ENCODE results near the gene MCOLN2. TPM values are rescaled to one million over a fixed set of nuclear protein-coding genes. Genes with fewer than 3 reads are reported as not detected.

Gene MCOLN2
- total and polyA plus RNA-seq, 2 donors (not counting 1 experiment from before 2014, with no cell fraction given) = 23.9 to 25.8 TPM

GRCh38 chr1:84960371-84960770 is 36.5 kb downstream of the MCOLN2 start:
- H3K9me3 ChIP-seq (ENCODE audit: control extremely low read depth in 1 of 3, control insufficient read depth in 2 of 3, insufficient read depth in 1 of 3, low read length in 2 of 3) = no peaks in the 10 kb centered on the region
- Mint-ChIP-seq H3K27ac (no peak overlapping the region), H3K9me3 (ENCODE audit: insufficient read depth) (no peaks in the 10 kb centered on the region), H3K4me1 (peaks cover 3% of the 10 kb centered on the region), H3K4me3 (no peak overlapping the region), H3K27me3 (no peaks in the 10 kb centered on the region)
- TF ChIP-seq CTCF (IDR thresholded peaks at IDR 0.05) (no peak), EZH2 (IDR thresholded peaks at IDR 0.05; ENCODE audit: borderline replicate concordance, insufficient read depth, low read depth, low read length, poor library complexity, severe bottlenecking) (no peak)
- peaks cover 0 to 20% of the 10 kb centered on the region in 2 experiments for H3K36me3 ChIP-seq (replicated peaks in 1 of 2; ENCODE audit: control extremely low read depth in 1 of 2, control insufficient read depth in 1 of 2, extremely low read depth in 1 of 2, insufficient read depth in 2 of 2, low read length in 1 of 2)
- no peak overlapping the region for H3K9ac ChIP-seq (ENCODE audit: low read length)
- DNase-seq = no peak
- H3K79me2 ChIP-seq (ENCODE audit: control insufficient read depth, insufficient read depth, low read length) = no peaks in the 10 kb centered on the region
- no peak overlapping the region for H3K4me3 ChIP-seq (ENCODE audit: control extremely low read depth in 1 of 5, extremely low read depth in 1 of 5, insufficient read depth in 1 of 5, low read depth in 2 of 5, low read length in 4 of 5)
- 100% methylated on average over 1 of the region's 1 CpG for WGBS (ENCODE audit: insufficient coverage)
- H3K4me2 ChIP-seq (replicated peaks; ENCODE audit: low read depth, low read length, poor library complexity, severe bottlenecking) = no peak overlapping the region
- CTCF ChIA-PET = interaction anchor here (0.9 to 3.0 kb wide), 5 partner anchors 15 to 294 kb away, joined by 3 to 21 read pairs (median 4); no protein-coding TSS in a partner anchor
- H3K27ac ChIP-seq (ENCODE audit: low read length in 2 of 2) = no peak overlapping the region
- H3K4me1 ChIP-seq (ENCODE audit: control insufficient read depth in 2 of 2, insufficient read depth in 2 of 2, low read length in 2 of 2) = no peaks in the 10 kb centered on the region
- ATAC-seq (ENCODE audit: low read depth) = no peak
- intact Hi-C loops (cut with micrococcal nuclease) = no loop called here
- H3K27me3 ChIP-seq (replicated peaks in 1 of 4; ENCODE audit: control extremely low read depth in 1 of 4, control insufficient read depth in 3 of 4, insufficient read depth in 4 of 4, low read length in 3 of 4) = no peaks in the 10 kb centered on the region
- H4K20me1 ChIP-seq (ENCODE audit: control insufficient read depth, insufficient read depth, low read length, poor library complexity, severe bottlenecking) = no peaks in the 10 kb centered on the region
- POLR2A ChIA-PET = no interaction called here
- H2AFZ ChIP-seq (ENCODE audit: insufficient read depth, low read depth, low read length, poor library complexity, severe bottlenecking) = no peak overlapping the region

GRCh38 chr1:84959294-84959693 is 37.6 kb downstream of the MCOLN2 start:
- H3K27ac ChIP-seq (ENCODE audit: low read length in 2 of 2) = no peak overlapping the region
- peaks cover 0 to 13% of the 10 kb centered on the region in 2 experiments for H3K36me3 ChIP-seq (replicated peaks in 1 of 2; ENCODE audit: control extremely low read depth in 1 of 2, control insufficient read depth in 1 of 2, extremely low read depth in 1 of 2, insufficient read depth in 2 of 2, low read length in 1 of 2)
- no peaks in the 10 kb centered on the region for H3K27me3 ChIP-seq (replicated peaks in 1 of 4; ENCODE audit: control extremely low read depth in 1 of 4, control insufficient read depth in 3 of 4, insufficient read depth in 4 of 4, low read length in 3 of 4)
- DNase-seq (no peak), ATAC-seq (ENCODE audit: low read depth) (no peak)
- H3K4me2 ChIP-seq (replicated peaks; ENCODE audit: low read depth, low read length, poor library complexity, severe bottlenecking) = no peak overlapping the region
- peaks cover 1% of the 10 kb centered on the region for H3K9me3 Mint-ChIP-seq (ENCODE audit: insufficient read depth)
- H3K4me3 ChIP-seq (ENCODE audit: control extremely low read depth in 1 of 5, extremely low read depth in 1 of 5, insufficient read depth in 1 of 5, low read depth in 2 of 5, low read length in 4 of 5) = no peak overlapping the region
- intact Hi-C loops (cut with micrococcal nuclease) = no loop called here
- no peak overlapping the region for H3K27ac Mint-ChIP-seq
- H3K9me3 ChIP-seq (ENCODE audit: control extremely low read depth in 1 of 3, control insufficient read depth in 2 of 3, insufficient read depth in 1 of 3, low read length in 2 of 3) = no peaks in the 10 kb centered on the region
- no peaks in the 10 kb centered on the region for H3K4me1 ChIP-seq (ENCODE audit: control insufficient read depth in 2 of 2, insufficient read depth in 2 of 2, low read length in 2 of 2)
- no peaks in the 10 kb centered on the region for H3K79me2 ChIP-seq (ENCODE audit: control insufficient read depth, insufficient read depth, low read length)
- POLR2A ChIA-PET = no interaction called here
- no peak overlapping the region for H3K4me3 Mint-ChIP-seq
- CTCF ChIA-PET = interaction anchor here (0.9 to 3.0 kb wide), 7 partner anchors 11 to 68 kb away, joined by 3 to 21 read pairs (median 5); no protein-coding TSS in a partner anchor
- H3K27me3 Mint-ChIP-seq = no peaks in the 10 kb centered on the region
- no peak for TF ChIP-seq CTCF (IDR thresholded peaks at IDR 0.05)
- peaks cover 3% of the 10 kb centered on the region for H3K4me1 Mint-ChIP-seq
- no peak overlapping the region for H3K9ac ChIP-seq (ENCODE audit: low read length)
- H4K20me1 ChIP-seq (ENCODE audit: control insufficient read depth, insufficient read depth, low read length, poor library complexity, severe bottlenecking) = no peaks in the 10 kb centered on the region
- no peak overlapping the region for H2AFZ ChIP-seq (ENCODE audit: insufficient read depth, low read depth, low read length, poor library complexity, severe bottlenecking)
- WGBS (ENCODE audit: insufficient coverage) = 78% methylated on average over 5 of the region's 5 CpGs

All from B cell (primary cell).